Measurements from ENCODE around the gene TRIM75.

DNA sequence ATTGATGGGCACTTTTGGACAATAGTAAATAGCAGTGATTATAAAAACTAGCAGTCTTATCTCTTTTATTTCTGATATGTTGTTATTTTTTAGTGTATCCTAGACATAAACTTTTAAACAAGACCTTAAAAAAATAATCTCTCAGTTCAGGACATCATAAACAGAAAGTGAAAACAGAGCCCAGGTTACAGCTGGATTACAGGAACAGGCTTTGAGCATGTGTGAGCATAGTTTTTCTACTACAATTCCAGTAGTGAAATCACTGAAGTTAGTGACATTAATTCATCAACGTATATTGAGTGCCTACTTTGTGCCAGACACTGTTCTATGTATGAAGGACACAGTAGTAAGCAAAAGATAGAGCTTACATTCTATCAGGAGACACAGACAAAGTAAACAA lies 16.9 kb downstream of the TRIM75 start:
- TF ChIP-seq, protein P1, sequence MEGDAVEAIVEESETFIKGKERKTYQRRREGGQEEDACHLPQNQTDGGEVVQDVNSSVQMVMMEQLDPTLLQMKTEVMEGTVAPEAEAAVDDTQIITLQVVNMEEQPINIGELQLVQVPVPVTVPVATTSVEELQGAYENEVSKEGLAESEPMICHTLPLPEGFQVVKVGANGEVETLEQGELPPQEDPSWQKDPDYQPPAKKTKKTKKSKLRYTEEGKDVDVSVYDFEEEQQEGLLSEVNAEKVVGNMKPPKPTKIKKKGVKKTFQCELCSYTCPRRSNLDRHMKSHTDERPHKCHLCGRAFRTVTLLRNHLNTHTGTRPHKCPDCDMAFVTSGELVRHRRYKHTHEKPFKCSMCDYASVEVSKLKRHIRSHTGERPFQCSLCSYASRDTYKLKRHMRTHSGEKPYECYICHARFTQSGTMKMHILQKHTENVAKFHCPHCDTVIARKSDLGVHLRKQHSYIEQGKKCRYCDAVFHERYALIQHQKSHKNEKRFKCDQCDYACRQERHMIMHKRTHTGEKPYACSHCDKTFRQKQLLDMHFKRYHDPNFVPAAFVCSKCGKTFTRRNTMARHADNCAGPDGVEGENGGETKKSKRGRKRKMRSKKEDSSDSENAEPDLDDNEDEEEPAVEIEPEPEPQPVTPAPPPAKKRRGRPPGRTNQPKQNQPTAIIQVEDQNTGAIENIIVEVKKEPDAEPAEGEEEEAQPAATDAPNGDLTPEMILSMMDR (IDR thresholded peaks at IDR 0.05 in 2 of 3, conservative IDR thresholded peaks at IDR 0.05 in 1 of 3; ENCODE audit: control insufficient read depth in 2 of 3, extremely low read depth in 1 of 3, insufficient read depth in 1 of 3, low read depth in 3 of 3, low read length in 3 of 3): no peak
- TF ChIP-seq NR2C2 (IDR thresholded peaks at IDR 0.05; ENCODE audit: borderline replicate concordance, control insufficient read depth, insufficient read length, low read depth) (no peak), POLR2A (IDR thresholded peaks at IDR 0.05; ENCODE audit: low read depth, low read length) (no peak), TAF1 (IDR thresholded peaks at IDR 0.05; ENCODE audit: borderline replicate concordance, low read depth, low read length) (no peak), ZNF274 (IDR thresholded peaks at IDR 0.05; ENCODE audit: insufficient read depth, insufficient read length) (no peak), MEF2A (IDR thresholded peaks at IDR 0.05; ENCODE audit: insufficient read depth, low read depth, low read length) (no peak), MXI1 (IDR thresholded peaks at IDR 0.05; ENCODE audit: low read depth, low read length) (no peak), EZH2 (IDR thresholded peaks at IDR 0.05; ENCODE audit: borderline replicate concordance, control insufficient read depth, low read depth, low read length) (no peak)
- TF ChIP-seq, protein P2, sequence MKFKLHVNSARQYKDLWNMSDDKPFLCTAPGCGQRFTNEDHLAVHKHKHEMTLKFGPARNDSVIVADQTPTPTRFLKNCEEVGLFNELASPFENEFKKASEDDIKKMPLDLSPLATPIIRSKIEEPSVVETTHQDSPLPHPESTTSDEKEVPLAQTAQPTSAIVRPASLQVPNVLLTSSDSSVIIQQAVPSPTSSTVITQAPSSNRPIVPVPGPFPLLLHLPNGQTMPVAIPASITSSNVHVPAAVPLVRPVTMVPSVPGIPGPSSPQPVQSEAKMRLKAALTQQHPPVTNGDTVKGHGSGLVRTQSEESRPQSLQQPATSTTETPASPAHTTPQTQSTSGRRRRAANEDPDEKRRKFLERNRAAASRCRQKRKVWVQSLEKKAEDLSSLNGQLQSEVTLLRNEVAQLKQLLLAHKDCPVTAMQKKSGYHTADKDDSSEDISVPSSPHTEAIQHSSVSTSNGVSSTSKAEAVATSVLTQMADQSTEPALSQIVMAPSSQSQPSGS (IDR thresholded peaks at IDR 0.05; ENCODE audit: low read length): no peak

All from GM12878 (cell line).